Keratinocyte (primary cell): ENCODE results near the gene GLI2. TPM values are rescaled to one million over a fixed set of nuclear protein-coding genes. Genes with fewer than 3 reads are reported as not detected.

Source experiments
- DNase-seq: peaks from one replicate; pipeline ENCODE4 v3.0.0-alpha.2; 2011; ENCODE audit warnings: low read depth, missing footprints, low spot score
- FAIRE-seq: peaks from 2 replicates; lab custom pipeline; 2011; peaks lifted over from hg19 to GRCh38; lab: Jason Lieb, UNC
- H2AFZ ChIP-seq: 2 replicates; pipeline ENCODE4 v1.6.0; 2012; ENCODE audit warnings: low read length, control low read depth, inconsistent platforms; ENCODE audit not compliant: control insufficient read depth
- H3K27ac ChIP-seq: 2 replicates; pipeline ENCODE4 v1.5.1; 2011; ENCODE audit warnings: low read length; ENCODE audit not compliant: control insufficient read depth, insufficient read depth
- H3K27me3 ChIP-seq: 3 replicates; pipeline ENCODE4 v1.6.0; 2011; ENCODE audit warnings: low read length; ENCODE audit not compliant: control insufficient read depth, insufficient read depth; ENCODE audit errors: extremely low read depth
- H3K36me3 ChIP-seq, 2 experiments: 2 replicates in 1 of 2; 3 replicates in 1 of 2; pipeline ENCODE4 v1.5.1; 2011; ENCODE audit warnings: low read length in 2 of 2, mild to moderate bottlenecking in 1 of 2; ENCODE audit not compliant: control insufficient read depth in 2 of 2, insufficient read depth in 2 of 2; ENCODE audit errors: extremely low read depth in 1 of 2
- H3K4me1 ChIP-seq: 3 replicates; pipeline ENCODE4 v1.5.1; 2011; ENCODE audit warnings: low read length; ENCODE audit not compliant: control insufficient read depth, insufficient read depth; ENCODE audit errors: extremely low read depth
- H3K4me2 ChIP-seq: 3 replicates; pipeline ENCODE4 v1.6.0; 2011; ENCODE audit warnings: low read depth, low read length; ENCODE audit not compliant: control insufficient read depth, insufficient read depth; ENCODE audit errors: extremely low read depth
- H3K4me3 ChIP-seq, 3 experiments: fragments of 200-600 bp in 1 of 3; sonication (generic) in 1 of 3; 2 replicates in 2 of 3; 3 replicates in 1 of 3; pipeline ENCODE4 v1.5.1; 2011 to 2016; ENCODE audit warnings: low read length in 3 of 3, mild to moderate bottlenecking in 3 of 3, control low read depth in 2 of 3, inconsistent platforms in 1 of 3, low read depth in 1 of 3, mixed read lengths in 1 of 3, mixed run types in 1 of 3, moderate library complexity in 1 of 3; ENCODE audit not compliant: control insufficient read depth in 2 of 3, insufficient read depth in 2 of 3; ENCODE audit errors: extremely low read depth in 1 of 3
- H3K79me2 ChIP-seq: 2 replicates; pipeline ENCODE4 v1.6.0; 2012; ENCODE audit warnings: low read length; ENCODE audit not compliant: control insufficient read depth, insufficient read depth
- H3K9ac ChIP-seq: 3 replicates; pipeline ENCODE4 v1.6.0; 2011; ENCODE audit warnings: low read length; ENCODE audit not compliant: control insufficient read depth, insufficient read depth; ENCODE audit errors: extremely low read depth
- H3K9me1 ChIP-seq: 3 replicates; pipeline ENCODE4 v1.6.0; 2011; ENCODE audit warnings: low read length; ENCODE audit not compliant: control insufficient read depth, insufficient read depth; ENCODE audit errors: extremely low read depth
- H3K9me3 ChIP-seq: 2 replicates; pipeline ENCODE4 v1.5.1; 2012; ENCODE audit warnings: low read depth, low read length; ENCODE audit not compliant: control insufficient read depth
- H4K20me1 ChIP-seq: 3 replicates; pipeline ENCODE4 v1.6.0; 2011; ENCODE audit warnings: low read length; ENCODE audit not compliant: control insufficient read depth, insufficient read depth; ENCODE audit errors: extremely low read depth
- EZH2 ChIP-seq: IDR thresholded peaks from one replicate; pipeline ENCODE4 v1.6.1; 2012; ENCODE audit warnings: inconsistent platforms, mild to moderate bottlenecking, low read length, moderate library complexity
- dilution Hi-C: fragments of 300-500 bp; cut with MboI; formaldehyde crosslinking; loops from one replicate; pipeline ENCODE4 v1.7.0; 2020; ENCODE audit warnings: low sequenced_read_pairs; ENCODE audit not compliant: extremely low pct_ligation_motif_present
- polyA plus RNA-seq, 5 experiments: library from polyadenylated mRNA; depleted of rRNA in 3 of 5; stranded (reverse) in 3 of 5; stranded (forward) in 1 of 5; unstranded in 1 of 5; fragments of >200 nt; gene quantifications; 1 replicate in 1 of 5; 2 replicates in 3 of 5; 3 replicates in 1 of 5; pipeline versions ENCODE4 v1.2.1 to v1.2.3, GENCODE V29; 2011 to 2012; ENCODE audit warnings: missing spikeins in 2 of 5, low read depth in 1 of 5, low replicate concordance in 1 of 5
- TF ChIP-seq, protein P1 (sequence below), 3 experiments: IDR thresholded peaks in 1 of 3; conservative IDR thresholded peaks in 1 of 3; optimal IDR thresholded peaks in 1 of 3; 2 replicates in 2 of 3; 3 replicates in 1 of 3; pipeline versions ENCODE3 to v1.5.1; 2011; ENCODE audit warnings: low read length in 3 of 3, mild to moderate bottlenecking in 3 of 3, moderate library complexity in 2 of 3, control low read depth in 1 of 3, inconsistent platforms in 1 of 3; ENCODE audit not compliant: insufficient read depth in 2 of 3; ENCODE audit errors: extremely low read depth in 1 of 3

GLI2 gene
- polyA plus RNA-seq, 1 donor (not counting 4 experiments of a cell fraction or from before 2014, with no cell fraction given), result 0.04 TPM

DNA sequence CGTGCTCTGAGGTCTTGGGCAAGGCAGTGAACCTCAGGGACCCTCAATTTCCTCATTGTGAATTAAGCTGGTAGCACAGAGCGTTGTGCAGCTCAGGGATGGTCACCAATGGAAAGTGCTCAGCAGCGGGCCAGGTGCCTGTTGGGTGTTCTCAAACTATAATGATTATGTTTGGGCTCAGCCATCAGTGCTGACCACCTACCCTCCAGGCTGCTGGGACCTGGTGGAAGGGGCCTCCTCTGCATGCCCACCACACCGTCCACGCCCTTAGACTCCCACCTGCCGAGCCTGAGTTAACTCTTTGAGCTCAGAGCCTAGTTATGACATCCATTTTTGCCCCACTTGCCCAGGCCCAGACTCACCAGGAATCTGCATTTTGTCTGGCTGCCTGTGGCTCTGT is 35.0 kb downstream of the GLI2 start:
- Histone ChIP-seq H4K20me1 (no peaks in the 10 kb centered on the region), H2AFZ (no peak overlapping the region), H3K4me1 (no peaks in the 10 kb centered on the region), H3K4me3 (no peak overlapping the region), H3K9ac (no peak overlapping the region), H3K27me3 (no peaks in the 10 kb centered on the region), H3K4me2 (no peak overlapping the region), H3K9me3 (no peaks in the 10 kb centered on the region), H3K36me3 (no peaks in the 10 kb centered on the region), H3K27ac (no peak overlapping the region), H3K79me2 (no peaks in the 10 kb centered on the region), H3K9me1 (no peaks in the 10 kb centered on the region)
- no peak for FAIRE-seq
- dilution Hi-C loops, result no loop called here
- TF ChIP-seq EZH2, result no peak
- TF ChIP-seq, protein P1, sequence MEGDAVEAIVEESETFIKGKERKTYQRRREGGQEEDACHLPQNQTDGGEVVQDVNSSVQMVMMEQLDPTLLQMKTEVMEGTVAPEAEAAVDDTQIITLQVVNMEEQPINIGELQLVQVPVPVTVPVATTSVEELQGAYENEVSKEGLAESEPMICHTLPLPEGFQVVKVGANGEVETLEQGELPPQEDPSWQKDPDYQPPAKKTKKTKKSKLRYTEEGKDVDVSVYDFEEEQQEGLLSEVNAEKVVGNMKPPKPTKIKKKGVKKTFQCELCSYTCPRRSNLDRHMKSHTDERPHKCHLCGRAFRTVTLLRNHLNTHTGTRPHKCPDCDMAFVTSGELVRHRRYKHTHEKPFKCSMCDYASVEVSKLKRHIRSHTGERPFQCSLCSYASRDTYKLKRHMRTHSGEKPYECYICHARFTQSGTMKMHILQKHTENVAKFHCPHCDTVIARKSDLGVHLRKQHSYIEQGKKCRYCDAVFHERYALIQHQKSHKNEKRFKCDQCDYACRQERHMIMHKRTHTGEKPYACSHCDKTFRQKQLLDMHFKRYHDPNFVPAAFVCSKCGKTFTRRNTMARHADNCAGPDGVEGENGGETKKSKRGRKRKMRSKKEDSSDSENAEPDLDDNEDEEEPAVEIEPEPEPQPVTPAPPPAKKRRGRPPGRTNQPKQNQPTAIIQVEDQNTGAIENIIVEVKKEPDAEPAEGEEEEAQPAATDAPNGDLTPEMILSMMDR (optimal IDR thresholded peaks at IDR 0.05 in 1 of 3, IDR thresholded peaks at IDR 0.05 in 1 of 3, conservative IDR thresholded peaks at IDR 0.05 in 1 of 3; ENCODE audit: extremely low read depth in 1 of 3, insufficient read depth in 2 of 3, low read length in 3 of 3), result no peak
- no peak for DNase-seq

DNA sequence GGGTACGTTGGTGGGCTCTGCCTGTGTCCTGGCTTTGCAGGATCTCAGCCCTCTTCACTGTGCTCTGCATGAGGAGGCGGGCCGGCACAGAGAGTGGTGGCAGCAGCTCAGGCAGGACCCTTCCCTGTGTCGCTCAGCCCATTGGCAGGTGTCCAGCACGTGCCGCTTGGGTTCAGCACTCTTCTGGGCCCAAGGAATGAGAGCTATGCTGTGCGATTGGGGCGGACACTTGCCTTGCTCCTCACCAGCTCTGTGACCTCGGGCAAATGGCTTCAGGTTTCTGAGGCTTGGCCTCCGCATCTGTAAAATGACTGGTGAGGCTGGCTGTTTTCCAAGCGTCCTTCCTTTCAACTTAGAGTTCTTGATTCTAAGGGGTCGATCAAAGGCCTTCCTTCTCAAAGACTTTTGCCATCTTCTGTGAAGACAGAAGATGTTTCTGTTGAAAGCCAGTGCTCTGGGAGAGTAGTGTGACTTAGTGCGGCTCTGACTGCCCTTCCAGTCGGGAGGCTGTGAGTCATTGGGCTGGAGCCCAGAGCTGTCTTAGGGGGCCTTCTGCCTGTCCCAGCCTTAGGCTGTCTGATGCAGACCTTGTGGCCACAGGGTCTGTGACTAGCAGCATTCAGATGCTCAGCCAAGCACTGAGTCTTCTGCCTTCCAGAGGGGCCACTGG is 35.6 kb downstream of the GLI2 start:
- H3K9ac ChIP-seq, result no peak overlapping the region
- no peaks in the 10 kb centered on the region for H3K4me1 ChIP-seq
- no peaks in the 10 kb centered on the region for H3K79me2 ChIP-seq
- no peaks in the 10 kb centered on the region for H3K36me3 ChIP-seq
- no peak overlapping the region for H3K4me3 ChIP-seq
- TF ChIP-seq EZH2, result no peak
- TF ChIP-seq, protein P1 (optimal IDR thresholded peaks at IDR 0.05 in 1 of 3, IDR thresholded peaks at IDR 0.05 in 1 of 3, conservative IDR thresholded peaks at IDR 0.05 in 1 of 3; ENCODE audit: extremely low read depth in 1 of 3, insufficient read depth in 2 of 3, low read length in 3 of 3), result no peak
- FAIRE-seq, result no peak
- H4K20me1 ChIP-seq, result no peaks in the 10 kb centered on the region
- H3K9me3 ChIP-seq, result no peaks in the 10 kb centered on the region
- no peak overlapping the region for H3K4me2 ChIP-seq
- no peak overlapping the region for H3K27ac ChIP-seq
- no peak for DNase-seq
- no peaks in the 10 kb centered on the region for H3K27me3 ChIP-seq
- H3K9me1 ChIP-seq, result no peaks in the 10 kb centered on the region
- H2AFZ ChIP-seq, result no peak overlapping the region
- dilution Hi-C loops, result no loop called here
